ENCODE data around the gene SLC6A13.

- TF ChIP-seq POLR2A (IDR thresholded peaks at IDR 0.05) (no peak), CTCF (IDR thresholded peaks at IDR 0.05 in 4 of 5, conservative IDR thresholded peaks at IDR 0.05 in 1 of 5) (no peak)
Measured at GRCh38 chr12:237026-237815, 25.4 kb downstream of the SLC6A13 start.
